HepG2 (cell line): ENCODE data around the gene ZNF189. TPM values are rescaled to one million over a fixed set of nuclear protein-coding genes. Genes with fewer than 3 reads are reported as not detected.

ENCODE experiments used
- CREB1 ChIP-seq, 2 experiments: fragments of 450-650 bp in 1 of 2; IDR thresholded peaks; 2 replicates each; pipeline ENCODE4 v1.6.1; 2016 to 2017; ENCODE audit warnings: control low read depth in 1 of 2, mild to moderate bottlenecking in 1 of 2, missing compliant biosample characterization in 1 of 2, missing genetic modification characterization in 1 of 2
- CREM ChIP-seq, 2 experiments: sonication (generic) in 1 of 2; formaldehyde crosslinking in 1 of 2; IDR thresholded peaks; 2 replicates each; pipeline versions ENCODE4 v1.4.0 to v1.6.1; 2016 to 2020; ENCODE audit warnings: antibody characterized with exemption in 1 of 2, mild to moderate bottlenecking in 1 of 2, missing genetic modification reagents in 1 of 2
- EP300 ChIP-seq, 3 experiments: sonication (generic) in 1 of 3; formaldehyde crosslinking in 1 of 3; IDR thresholded peaks; 2 replicates each; pipeline versions ENCODE4 v1.5.1 to v1.6.1; 2011 to 2020; ENCODE audit warnings: low read depth in 2 of 3, low read length in 2 of 3, borderline replicate concordance in 1 of 3, improper control_type of control experiment in 1 of 3, mild to moderate bottlenecking in 1 of 3, missing genetic modification reagents in 1 of 3, moderate library complexity in 1 of 3
- HNRNPL ChIP-seq: fragments of 200-400 bp; formaldehyde crosslinking; IDR thresholded peaks from 2 replicates; pipeline ENCODE4 v1.6.1; 2017; ENCODE audit warnings: mild to moderate bottlenecking, low read depth, low read length
- HNRNPUL1 ChIP-seq: fragments of 200-400 bp; formaldehyde crosslinking; IDR thresholded peaks from 2 replicates; pipeline ENCODE4 v1.6.1; 2017; ENCODE audit warnings: low read depth, mild to moderate bottlenecking, low read length, moderate library complexity
- NCOR1 ChIP-seq: fragments of 200-600 bp; sonication (generic); IDR thresholded peaks from 2 replicates; pipeline ENCODE4 v1.7.0; 2017; ENCODE audit warnings: antibody characterized with exemption, low read length, borderline replicate concordance
- NR3C1 ChIP-seq: sonication (generic); formaldehyde crosslinking; IDR thresholded peaks from 2 replicates; pipeline ENCODE4 v1.4.0; 2020; ENCODE audit warnings: missing genetic modification reagents
- POGZ ChIP-seq: sonication (generic); formaldehyde crosslinking; IDR thresholded peaks from 2 replicates; pipeline ENCODE4 v1.4.0; 2020; ENCODE audit warnings: mild to moderate bottlenecking, missing genetic modification reagents
- PRPF4 ChIP-seq: fragments of 200-400 bp; formaldehyde crosslinking; IDR thresholded peaks from 2 replicates; pipeline ENCODE4 v1.6.1; 2016; ENCODE audit warnings: low read length, low read depth; ENCODE audit not compliant: poor library complexity, severe bottlenecking
- ZFP1 ChIP-seq: IDR thresholded peaks from 2 replicates; pipeline ENCODE4 v1.6.1; 2016
- ZNF335 ChIP-seq: sonication (generic); formaldehyde crosslinking; IDR thresholded peaks from 2 replicates; pipeline ENCODE4 v1.4.0; 2020; ENCODE audit warnings: missing genetic modification reagents
- ZSCAN31 ChIP-seq: sonication (generic); formaldehyde crosslinking; IDR thresholded peaks from 2 replicates; pipeline ENCODE4 v1.5.0; 2020; ENCODE audit warnings: low read depth, mild to moderate bottlenecking, missing genetic modification reagents
- polyA plus RNA-seq, 8 experiments: library from polyadenylated mRNA; depleted of rRNA in 3 of 8; stranded (reverse) in 7 of 8; unstranded in 1 of 8; fragments of >200 nt; fragmentation: Illumina TruSeq in 4 of 8; extraction: Trizol in 4 of 8; gene quantifications; 2 replicates each; pipeline versions ENCODE4 v1.2.1 to v1.2.3, GENCODE V29; 2011 to 2016; ENCODE audit warnings: low read depth in 4 of 8, missing spikeins in 1 of 8, mixed read lengths in 1 of 8; ENCODE audit not compliant: insufficient read depth in 1 of 8
- total RNA-seq, 5 experiments: library from RNA; depleted of rRNA; stranded (reverse); fragments of >200 nt; fragmentation: Illumina TruSeq; extraction: Trizol; gene quantifications; 2 replicates each; pipeline ENCODE4 v1.2.3, GENCODE V29; 2016; ENCODE audit warnings: low read depth in 1 of 5
- TF ChIP-seq, protein P1 (sequence below): sonication (generic); formaldehyde crosslinking; IDR thresholded peaks from one replicate; pipeline ENCODE4 v1.5.1; 2020; ENCODE audit warnings: mild to moderate bottlenecking, missing genetic modification reagents; ENCODE audit errors: not compliant biosample characterization
- TF ChIP-seq, protein P2 (sequence below): sonication (generic); formaldehyde crosslinking; IDR thresholded peaks from 2 replicates; pipeline ENCODE4 v1.5.0; 2020; ENCODE audit warnings: missing genetic modification reagents
- TF ChIP-seq, protein P3 (sequence below): sonication (generic); formaldehyde crosslinking; IDR thresholded peaks from 2 replicates; pipeline ENCODE4 v1.4.0; 2020; ENCODE audit warnings: low read depth, mild to moderate bottlenecking, missing genetic modification reagents
- TF ChIP-seq, protein P4 (sequence below): sonication (generic); formaldehyde crosslinking; IDR thresholded peaks from 2 replicates; pipeline ENCODE4 v1.4.0; 2020; ENCODE audit warnings: missing genetic modification reagents

The ZNF189 gene
- total and polyA plus RNA-seq, 2 of the 13 experiments (the other 11 are each of a cell fraction or from before 2014, with no cell fraction given) = 8.4 to 50.0 TPM

DNA sequence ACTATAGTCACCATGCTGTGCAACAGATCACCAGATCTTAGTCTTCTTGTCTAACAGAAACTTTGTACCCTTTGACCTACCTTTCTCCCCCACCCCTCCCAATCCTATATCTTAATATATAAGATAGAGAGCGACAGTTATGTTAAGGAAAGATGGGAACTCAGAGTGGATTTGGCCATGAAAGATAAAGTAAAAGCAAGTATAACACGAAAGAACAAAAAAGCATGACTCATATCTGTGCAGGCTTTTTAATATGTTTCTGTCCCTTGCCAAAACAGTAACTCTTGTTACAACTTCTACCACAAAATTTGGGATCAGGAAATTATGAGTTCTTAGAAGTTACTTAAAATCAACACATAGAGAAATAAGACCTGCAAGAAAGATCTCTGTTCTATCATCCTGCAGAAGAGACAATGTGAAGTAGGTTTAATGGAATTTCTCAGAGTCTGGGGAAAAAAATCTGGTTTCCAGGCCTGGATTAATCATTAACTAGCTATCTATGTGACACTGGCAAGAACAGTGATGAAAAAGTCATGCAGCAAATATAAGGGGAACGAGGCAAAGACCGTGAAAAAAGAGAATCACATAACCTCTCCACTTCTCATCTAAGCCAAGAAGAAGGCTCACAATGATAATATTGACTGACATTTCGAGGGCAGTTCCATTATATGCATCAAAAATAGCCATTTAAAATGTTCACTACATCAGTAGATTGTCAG lies 32.5 kb upstream of the ZNF189 start (continued):
- TF ChIP-seq, protein P1, sequence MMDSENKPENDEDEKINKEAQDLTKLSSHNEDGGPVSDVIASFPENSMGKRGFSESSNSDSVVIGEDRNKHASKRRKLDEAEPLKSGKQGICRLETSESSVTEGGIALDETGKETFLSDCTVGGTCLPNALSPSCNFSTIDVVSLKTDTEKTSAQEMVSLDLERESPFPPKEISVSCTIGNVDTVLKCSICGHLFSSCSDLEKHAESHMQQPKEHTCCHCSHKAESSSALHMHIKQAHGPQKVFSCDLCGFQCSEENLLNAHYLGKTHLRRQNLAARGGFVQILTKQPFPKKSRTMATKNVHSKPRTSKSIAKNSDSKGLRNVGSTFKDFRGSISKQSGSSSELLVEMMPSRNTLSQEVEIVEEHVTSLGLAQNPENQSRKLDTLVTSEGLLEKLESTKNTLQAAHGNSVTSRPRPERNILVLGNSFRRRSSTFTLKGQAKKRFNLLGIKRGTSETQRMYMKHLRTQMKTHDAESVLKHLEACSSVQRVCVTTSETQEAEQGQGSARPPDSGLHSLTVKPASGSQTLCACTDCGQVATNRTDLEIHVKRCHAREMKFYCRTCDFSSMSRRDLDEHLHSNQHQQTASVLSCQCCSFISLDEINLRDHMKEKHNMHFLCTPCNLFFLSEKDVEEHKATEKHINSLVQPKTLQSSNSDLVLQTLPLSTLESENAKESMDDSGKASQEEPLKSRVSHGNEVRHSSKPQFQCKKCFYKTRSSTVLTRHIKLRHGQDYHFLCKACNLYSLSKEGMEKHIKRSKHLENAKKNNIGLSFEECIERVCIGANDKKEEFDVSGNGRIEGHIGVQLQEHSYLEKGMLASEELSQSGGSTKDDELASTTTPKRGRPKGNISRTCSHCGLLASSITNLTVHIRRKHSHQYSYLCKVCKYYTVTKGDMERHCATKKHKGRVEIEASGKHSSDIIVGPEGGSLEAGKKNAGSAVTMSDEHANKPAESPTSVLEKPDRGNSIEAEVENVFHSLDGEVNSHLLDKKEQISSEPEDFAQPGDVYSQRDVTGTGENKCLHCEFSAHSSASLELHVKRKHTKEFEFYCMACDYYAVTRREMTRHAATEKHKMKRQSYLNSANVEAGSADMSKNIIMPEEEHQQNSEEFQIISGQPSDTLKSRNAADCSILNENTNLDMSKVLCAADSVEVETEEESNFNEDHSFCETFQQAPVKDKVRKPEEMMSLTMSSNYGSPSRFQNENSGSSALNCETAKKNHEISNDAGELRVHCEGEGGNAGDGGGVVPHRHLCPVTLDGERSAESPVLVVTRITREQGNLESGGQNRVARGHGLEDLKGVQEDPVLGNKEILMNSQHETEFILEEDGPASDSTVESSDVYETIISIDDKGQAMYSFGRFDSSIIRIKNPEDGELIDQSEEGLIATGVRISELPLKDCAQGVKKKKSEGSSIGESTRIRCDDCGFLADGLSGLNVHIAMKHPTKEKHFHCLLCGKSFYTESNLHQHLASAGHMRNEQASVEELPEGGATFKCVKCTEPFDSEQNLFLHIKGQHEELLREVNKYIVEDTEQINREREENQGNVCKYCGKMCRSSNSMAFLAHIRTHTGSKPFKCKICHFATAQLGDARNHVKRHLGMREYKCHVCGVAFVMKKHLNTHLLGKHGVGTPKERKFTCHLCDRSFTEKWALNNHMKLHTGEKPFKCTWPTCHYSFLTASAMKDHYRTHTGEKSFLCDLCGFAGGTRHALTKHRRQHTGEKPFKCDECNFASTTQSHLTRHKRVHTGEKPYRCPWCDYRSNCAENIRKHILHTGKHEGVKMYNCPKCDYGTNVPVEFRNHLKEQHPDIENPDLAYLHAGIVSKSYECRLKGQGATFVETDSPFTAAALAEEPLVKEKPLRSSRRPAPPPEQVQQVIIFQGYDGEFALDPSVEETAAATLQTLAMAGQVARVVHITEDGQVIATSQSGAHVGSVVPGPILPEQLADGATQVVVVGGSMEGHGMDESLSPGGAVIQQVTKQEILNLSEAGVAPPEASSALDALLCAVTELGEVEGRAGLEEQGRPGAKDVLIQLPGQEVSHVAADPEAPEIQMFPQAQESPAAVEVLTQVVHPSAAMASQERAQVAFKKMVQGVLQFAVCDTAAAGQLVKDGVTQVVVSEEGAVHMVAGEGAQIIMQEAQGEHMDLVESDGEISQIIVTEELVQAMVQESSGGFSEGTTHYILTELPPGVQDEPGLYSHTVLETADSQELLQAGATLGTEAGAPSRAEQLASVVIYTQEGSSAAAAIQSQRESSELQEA = no peak
- TF ChIP-seq NCOR1 (peak; percentile 63; the same call in 1 of the 2 replicates), NR3C1 (CRISPR knock-in tag) (no peak), ZFP1 (no peak), POGZ (peak; percentile 60), CREM (IDR thresholded peaks at IDR 0.05) (peak; percentile 31; the same call in 1 of the 2 replicates), CREM (CRISPR knock-in tag; IDR thresholded peaks at IDR 0.05) (no peak), CREB1 (IDR thresholded peaks at IDR 0.05) (no peak), CREB1 (CRISPR knock-in tag; IDR thresholded peaks at IDR 0.05) (peak; percentile 59), HNRNPL (no peak), EP300 (IDR thresholded peaks at IDR 0.05; ENCODE audit: low read depth in 2 of 2, low read length in 2 of 2) (peak in 1 of 2 experiments; percentile 44; a peak in 1 of 4 replicates), EP300 (CRISPR knock-in tag; IDR thresholded peaks at IDR 0.05; ENCODE audit: borderline replicate concordance) (no peak), HNRNPUL1 (peak; percentile 100), ZNF335 (no peak), ZSCAN31 (CRISPR knock-in tag) (no peak), PRPF4 (no peak)
- TF ChIP-seq, protein P2, sequence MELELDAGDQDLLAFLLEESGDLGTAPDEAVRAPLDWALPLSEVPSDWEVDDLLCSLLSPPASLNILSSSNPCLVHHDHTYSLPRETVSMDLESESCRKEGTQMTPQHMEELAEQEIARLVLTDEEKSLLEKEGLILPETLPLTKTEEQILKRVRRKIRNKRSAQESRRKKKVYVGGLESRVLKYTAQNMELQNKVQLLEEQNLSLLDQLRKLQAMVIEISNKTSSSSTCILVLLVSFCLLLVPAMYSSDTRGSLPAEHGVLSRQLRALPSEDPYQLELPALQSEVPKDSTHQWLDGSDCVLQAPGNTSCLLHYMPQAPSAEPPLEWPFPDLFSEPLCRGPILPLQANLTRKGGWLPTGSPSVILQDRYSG (CRISPR knock-in tag) = no peak
- TF ChIP-seq, protein P3, sequence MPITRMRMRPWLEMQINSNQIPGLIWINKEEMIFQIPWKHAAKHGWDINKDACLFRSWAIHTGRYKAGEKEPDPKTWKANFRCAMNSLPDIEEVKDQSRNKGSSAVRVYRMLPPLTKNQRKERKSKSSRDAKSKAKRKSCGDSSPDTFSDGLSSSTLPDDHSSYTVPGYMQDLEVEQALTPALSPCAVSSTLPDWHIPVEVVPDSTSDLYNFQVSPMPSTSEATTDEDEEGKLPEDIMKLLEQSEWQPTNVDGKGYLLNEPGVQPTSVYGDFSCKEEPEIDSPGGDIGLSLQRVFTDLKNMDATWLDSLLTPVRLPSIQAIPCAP (CRISPR knock-in tag) = no peak
- TF ChIP-seq, protein P4, sequence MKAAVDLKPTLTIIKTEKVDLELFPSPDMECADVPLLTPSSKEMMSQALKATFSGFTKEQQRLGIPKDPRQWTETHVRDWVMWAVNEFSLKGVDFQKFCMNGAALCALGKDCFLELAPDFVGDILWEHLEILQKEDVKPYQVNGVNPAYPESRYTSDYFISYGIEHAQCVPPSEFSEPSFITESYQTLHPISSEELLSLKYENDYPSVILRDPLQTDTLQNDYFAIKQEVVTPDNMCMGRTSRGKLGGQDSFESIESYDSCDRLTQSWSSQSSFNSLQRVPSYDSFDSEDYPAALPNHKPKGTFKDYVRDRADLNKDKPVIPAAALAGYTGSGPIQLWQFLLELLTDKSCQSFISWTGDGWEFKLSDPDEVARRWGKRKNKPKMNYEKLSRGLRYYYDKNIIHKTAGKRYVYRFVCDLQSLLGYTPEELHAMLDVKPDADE = no peak
